Breast epithelium (tissue), 4 donors: ENCODE measurements around the gene SPR. TPM values are rescaled to one million over a fixed set of nuclear protein-coding genes. Genes with fewer than 3 reads are reported as not detected.
A peak's percentile ranks its signal among the peaks of the same experiment; 100 is the strongest.

Experiments
- DNase-seq, 2 donors: peaks; one replicate each; pipeline ENCODE4 v3.0.0-alpha.2; 2019; ENCODE audit warnings: low spot score in 2 of 2
- H3K27ac ChIP-seq, 2 donors: fragments of 200-600 bp; sonication (generic) in 1 of 2; one replicate each; pipeline ENCODE4 v1.5.1; 2016 to 2019; ENCODE audit warnings: mild to moderate bottlenecking in 1 of 2
- H3K27me3 ChIP-seq, 2 donors: fragments of 200-600 bp; sonication (generic) in 1 of 2; one replicate each; pipeline versions ENCODE4 v1.5.1 to v1.6.0; 2017 to 2019; ENCODE audit warnings: control low read depth in 1 of 2, mild to moderate bottlenecking in 1 of 2
- H3K36me3 ChIP-seq: fragments of 200-600 bp; one replicate; pipeline ENCODE4 v1.5.1; 2019
- H3K4me1 ChIP-seq, 2 donors: fragments of 200-600 bp; sonication (generic); one replicate each; pipeline ENCODE4 v1.5.1; 2016 to 2019; ENCODE audit warnings: control low read depth in 1 of 2
- H3K4me3 ChIP-seq, 3 donors: fragments of 200-600 bp; sonication (generic); 1 replicate in 2 of 3; 2 replicates in 1 of 3; pipeline ENCODE4 v1.5.1; 2016 to 2019; ENCODE audit warnings: mild to moderate bottlenecking in 3 of 3, moderate library complexity in 2 of 3
- H3K9me3 ChIP-seq, 2 donors: fragments of 200-600 bp; sonication (generic) in 1 of 2; one replicate each; pipeline ENCODE4 v1.5.1; 2016 to 2019; ENCODE audit warnings: control low read depth in 1 of 2
- POLR2A ChIP-seq: fragments of 450-650 bp; IDR thresholded peaks from one replicate; pipeline ENCODE4 v1.6.1; 2016; ENCODE audit warnings: antibody characterized with exemption, mild to moderate bottlenecking, moderate library complexity
- POLR2AphosphoS5 ChIP-seq, 3 donors: sonication (generic); formaldehyde crosslinking; IDR thresholded peaks; one replicate each; pipeline ENCODE4 v1.6.1; 2017; ENCODE audit warnings: antibody characterized with exemption in 3 of 3
- intact Hi-C: fragments of 100-400 bp; cut with DNase I; formaldehyde crosslinking; loops from one replicate; pipeline ENCODE4 v1.15.1; 2023; ENCODE audit warnings: low total_unique reads
- total RNA-seq, 3 donors: library from RNA; depleted of rRNA; stranded (reverse); fragments of >200 nt; gene quantifications; one replicate each; pipeline ENCODE4 v1.1.0, GENCODE V29; 2016
- TF ChIP-seq, protein P1 (sequence below), 3 donors: fragments of 450-650 bp; IDR thresholded peaks; one replicate each; pipeline ENCODE4 v1.5.1; 2016 to 2017; ENCODE audit warnings: antibody characterized with exemption in 3 of 3, mild to moderate bottlenecking in 3 of 3, moderate library complexity in 3 of 3

SPR gene
- total RNA-seq, 3 donors from 2014 or later: 36.3 to 53.4 (median 46.2) TPM

DNA sequence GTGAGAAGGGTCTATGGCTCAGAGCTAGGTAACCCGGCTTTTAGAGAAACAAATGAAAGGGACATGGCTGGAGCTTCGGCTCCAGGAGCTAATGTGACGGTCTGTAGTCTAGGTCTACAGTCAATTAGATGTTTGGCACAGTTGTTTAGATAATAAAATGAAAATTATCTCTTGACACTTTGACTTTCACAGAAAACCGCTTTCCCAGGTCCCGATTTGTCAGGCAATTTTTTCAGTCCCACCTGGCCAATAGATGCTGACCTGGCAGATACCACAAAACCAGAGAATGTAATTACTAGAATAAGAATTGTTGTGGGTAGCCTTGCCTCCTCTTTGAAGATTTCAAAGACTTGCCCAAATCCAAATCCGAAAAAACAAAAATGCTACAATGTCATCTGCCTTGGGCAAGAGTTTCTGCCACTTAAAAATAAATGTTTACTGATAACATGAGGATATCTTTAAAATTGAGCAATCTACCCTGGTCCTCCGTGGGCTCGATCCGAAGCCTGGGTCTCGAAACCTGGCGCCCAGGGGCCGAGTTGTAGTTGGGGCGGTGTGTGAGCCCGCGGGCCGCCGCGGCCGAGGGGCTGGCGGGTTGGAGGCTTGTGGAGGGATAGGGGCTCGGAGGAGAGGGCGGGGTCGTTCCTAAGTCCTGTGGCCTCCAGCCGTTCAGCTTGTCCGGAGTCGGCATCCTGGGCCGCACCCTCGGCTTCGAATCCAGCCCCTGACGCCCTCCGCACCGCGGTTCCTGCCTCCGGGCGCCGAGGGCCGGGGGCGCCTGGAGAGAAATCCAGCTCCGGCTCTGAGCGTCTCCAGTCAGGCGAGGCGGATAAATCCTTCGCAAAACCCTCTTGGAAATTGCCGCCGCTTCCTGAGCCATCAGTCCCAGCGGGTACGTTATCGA, 32.5 kb downstream of the SPR start:
- DNase-seq: no peak
- peak overlapping the region in 2 of 3 donors; percentile 26 to 52 for H3K4me3 ChIP-seq
- intact Hi-C loops: no loop called here
- peaks cover 24 to 100% of the 10 kb centered on the region in 2 donors for H3K27me3 ChIP-seq
- H3K4me1 ChIP-seq: peaks cover 14 to 17% of the 10 kb centered on the region in 2 donors
- no peak overlapping the region for H3K27ac ChIP-seq
- H3K9me3 ChIP-seq: no peaks in the 10 kb centered on the region
- no peaks in the 10 kb centered on the region for H3K36me3 ChIP-seq
- no peak for TF ChIP-seq POLR2AphosphoS5 (IDR thresholded peaks at IDR 0.05)
- TF ChIP-seq, protein P1, sequence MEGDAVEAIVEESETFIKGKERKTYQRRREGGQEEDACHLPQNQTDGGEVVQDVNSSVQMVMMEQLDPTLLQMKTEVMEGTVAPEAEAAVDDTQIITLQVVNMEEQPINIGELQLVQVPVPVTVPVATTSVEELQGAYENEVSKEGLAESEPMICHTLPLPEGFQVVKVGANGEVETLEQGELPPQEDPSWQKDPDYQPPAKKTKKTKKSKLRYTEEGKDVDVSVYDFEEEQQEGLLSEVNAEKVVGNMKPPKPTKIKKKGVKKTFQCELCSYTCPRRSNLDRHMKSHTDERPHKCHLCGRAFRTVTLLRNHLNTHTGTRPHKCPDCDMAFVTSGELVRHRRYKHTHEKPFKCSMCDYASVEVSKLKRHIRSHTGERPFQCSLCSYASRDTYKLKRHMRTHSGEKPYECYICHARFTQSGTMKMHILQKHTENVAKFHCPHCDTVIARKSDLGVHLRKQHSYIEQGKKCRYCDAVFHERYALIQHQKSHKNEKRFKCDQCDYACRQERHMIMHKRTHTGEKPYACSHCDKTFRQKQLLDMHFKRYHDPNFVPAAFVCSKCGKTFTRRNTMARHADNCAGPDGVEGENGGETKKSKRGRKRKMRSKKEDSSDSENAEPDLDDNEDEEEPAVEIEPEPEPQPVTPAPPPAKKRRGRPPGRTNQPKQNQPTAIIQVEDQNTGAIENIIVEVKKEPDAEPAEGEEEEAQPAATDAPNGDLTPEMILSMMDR (IDR thresholded peaks at IDR 0.05): no peak
- TF ChIP-seq POLR2A: no peak

DNA sequence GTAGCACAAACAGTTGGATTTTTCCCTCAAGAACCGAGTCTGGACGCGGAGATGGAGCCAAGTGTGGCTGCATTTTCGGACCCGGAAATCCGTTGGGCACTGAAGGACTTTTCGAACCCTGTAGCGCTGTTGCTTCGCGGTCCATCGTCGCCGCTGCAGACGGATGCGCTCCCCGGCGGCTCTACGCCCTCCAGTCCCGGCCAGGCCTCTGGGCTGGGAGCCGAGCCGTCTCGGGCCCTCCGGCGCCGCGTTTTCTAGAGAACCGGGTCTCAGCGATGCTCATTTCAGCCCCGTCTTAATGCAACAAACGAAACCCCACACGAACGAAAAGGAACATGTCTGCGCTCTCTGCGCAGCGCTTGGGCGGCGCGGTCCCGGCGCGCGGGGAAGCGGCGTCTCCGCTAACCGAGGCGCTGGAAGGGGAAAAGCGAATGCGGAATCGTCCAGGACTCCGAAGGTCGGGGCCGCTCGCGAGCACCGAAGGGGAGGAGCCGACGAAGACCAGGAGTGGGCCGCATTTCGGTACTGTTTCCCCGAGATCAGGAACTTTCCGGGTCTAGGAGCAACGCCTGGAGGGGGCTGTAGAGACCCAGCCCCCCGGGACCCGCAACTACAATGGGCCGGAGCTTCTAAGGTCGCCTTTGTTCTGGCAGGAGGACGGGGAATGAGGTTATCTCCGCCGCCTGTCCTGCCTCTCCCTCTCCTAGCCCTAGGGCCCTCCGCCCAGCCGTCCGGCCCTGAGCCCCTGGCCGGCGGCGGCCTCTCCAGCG, 33.3 kb downstream of the SPR start:
- Histone ChIP-seq H3K4me3 (peak overlapping the region; percentile 3 to 52 (median 26)), H3K27me3 (peaks cover 21 to 100% of the 10 kb centered on the region in 2 donors), H3K36me3 (no peaks in the 10 kb centered on the region), H3K27ac (no peak overlapping the region), H3K9me3 (no peaks in the 10 kb centered on the region), H3K4me1 (peaks cover 14 to 17% of the 10 kb centered on the region in 2 donors)
- TF ChIP-seq, protein P1 (IDR thresholded peaks at IDR 0.05): no peak
- TF ChIP-seq POLR2A (no peak), POLR2AphosphoS5 (IDR thresholded peaks at IDR 0.05) (no peak)
- intact Hi-C loops: no loop called here
- DNase-seq: no peak

DNA sequence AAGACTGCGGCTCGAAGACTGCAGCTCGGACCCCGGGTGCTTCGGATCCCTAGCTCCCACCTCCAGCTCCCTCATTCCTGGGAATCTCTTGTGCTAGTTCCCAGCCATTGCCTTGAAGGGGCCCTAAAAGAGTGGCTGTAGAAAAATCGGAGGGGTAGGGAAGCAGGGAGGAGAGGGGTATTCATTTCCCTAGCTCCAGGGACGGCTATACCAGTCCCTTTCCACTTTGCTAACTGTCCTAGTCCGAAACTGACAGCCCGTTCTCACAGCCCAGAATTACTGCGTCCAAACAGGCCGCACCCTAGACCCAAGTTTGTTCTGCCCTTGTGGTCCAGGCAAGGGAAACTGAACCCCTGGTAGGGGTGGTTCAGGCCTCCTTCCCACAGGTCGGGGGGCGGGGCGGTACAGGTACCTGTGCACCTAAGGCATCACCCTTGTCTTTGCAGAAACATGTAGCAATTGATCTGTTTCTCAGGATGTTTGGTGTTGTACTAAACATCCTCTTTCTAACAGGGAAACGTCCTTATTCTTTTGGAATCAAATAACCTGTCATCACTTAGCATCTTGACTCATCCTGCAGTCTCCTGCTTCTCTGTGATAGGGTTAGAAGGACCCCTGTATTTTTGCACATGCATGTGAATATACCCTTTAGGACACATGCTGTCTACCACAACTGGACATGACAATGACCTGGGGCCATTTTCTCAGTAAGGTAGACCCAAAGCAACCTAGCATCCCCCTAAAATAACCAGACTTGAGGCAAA, 34.1 kb downstream of the SPR start:
- H3K4me3 ChIP-seq: no peak overlapping the region
- peaks cover 14 to 17% of the 10 kb centered on the region in 2 donors for H3K4me1 ChIP-seq
- intact Hi-C loops: no loop called here
- no peak for DNase-seq
- H3K36me3 ChIP-seq: no peaks in the 10 kb centered on the region
- no peak overlapping the region for H3K27ac ChIP-seq
- TF ChIP-seq POLR2AphosphoS5 (IDR thresholded peaks at IDR 0.05): no peak
- TF ChIP-seq POLR2A: no peak
- TF ChIP-seq, protein P1 (IDR thresholded peaks at IDR 0.05): no peak
- H3K27me3 ChIP-seq: peaks cover 21 to 98% of the 10 kb centered on the region in 2 donors
- no peaks in the 10 kb centered on the region for H3K9me3 ChIP-seq

DNA sequence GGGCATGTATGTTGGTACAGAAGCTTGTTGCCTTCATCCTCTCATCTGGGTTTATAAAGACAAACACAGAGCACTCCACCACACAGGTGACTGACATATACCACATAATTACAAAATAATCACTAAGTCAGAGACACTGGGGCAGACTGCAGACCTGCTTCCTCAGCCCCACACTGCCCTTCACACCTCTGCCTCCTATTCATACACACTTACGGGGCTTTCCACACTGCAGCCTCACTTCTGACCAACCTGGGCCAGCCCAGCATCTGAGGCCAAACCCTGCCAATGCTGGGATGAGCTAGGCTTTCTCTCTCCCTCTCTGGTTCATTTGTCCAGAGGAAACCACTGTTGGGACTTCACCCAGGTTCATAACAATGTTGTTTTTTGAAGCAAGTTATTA, 34.6 kb downstream of the SPR start:
- peaks cover 21 to 98% of the 10 kb centered on the region in 2 donors for H3K27me3 ChIP-seq
- no peak overlapping the region for H3K4me3 ChIP-seq
- H3K27ac ChIP-seq: no peak overlapping the region
- no peaks in the 10 kb centered on the region for H3K36me3 ChIP-seq
- intact Hi-C loops: no loop called here
- TF ChIP-seq, protein P1 (IDR thresholded peaks at IDR 0.05): no peak
- no peak for TF ChIP-seq POLR2AphosphoS5 (IDR thresholded peaks at IDR 0.05)
- TF ChIP-seq POLR2A: no peak
- H3K4me1 ChIP-seq: peaks cover 13% of the 10 kb centered on the region in 2 donors
- DNase-seq: no peak
- H3K9me3 ChIP-seq: no peaks in the 10 kb centered on the region
